ENCODE measurements around the gene FOXC2.
A peak's percentile ranks its signal among the peaks of the same experiment; 100 is the strongest.

Gene FOXC2

GRCh38 chr16:86566601-86566965 lies at the start of gene FOXC2:
FOXC2 (plus strand) TSS chr16:86566829; CDS start chr16:86567336, 507 bp downstream.
- peak; percentile 31 for DNase-seq

DNA sequence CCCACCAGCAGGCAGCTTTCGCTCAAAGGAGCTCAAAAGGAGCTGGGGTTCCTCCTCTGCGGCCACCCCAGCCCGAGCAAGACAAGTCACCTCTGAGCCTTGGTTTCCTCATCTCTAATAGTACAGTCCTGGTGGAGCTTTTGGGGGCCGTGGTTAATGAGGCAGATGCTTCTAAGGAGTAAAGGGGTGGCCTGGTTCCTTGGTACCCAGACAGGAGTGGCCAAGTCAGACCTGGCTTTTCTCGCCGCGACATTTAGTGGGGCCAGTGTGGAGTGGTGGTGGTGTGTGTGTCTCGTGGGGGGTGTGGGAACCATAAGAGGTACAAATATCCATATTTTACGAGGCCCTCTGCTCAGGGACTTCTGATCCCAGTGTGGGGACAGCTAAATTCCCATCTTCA lies 49.6 kb upstream of the FOXC2 start:
- DNase-seq: no peak

DNA sequence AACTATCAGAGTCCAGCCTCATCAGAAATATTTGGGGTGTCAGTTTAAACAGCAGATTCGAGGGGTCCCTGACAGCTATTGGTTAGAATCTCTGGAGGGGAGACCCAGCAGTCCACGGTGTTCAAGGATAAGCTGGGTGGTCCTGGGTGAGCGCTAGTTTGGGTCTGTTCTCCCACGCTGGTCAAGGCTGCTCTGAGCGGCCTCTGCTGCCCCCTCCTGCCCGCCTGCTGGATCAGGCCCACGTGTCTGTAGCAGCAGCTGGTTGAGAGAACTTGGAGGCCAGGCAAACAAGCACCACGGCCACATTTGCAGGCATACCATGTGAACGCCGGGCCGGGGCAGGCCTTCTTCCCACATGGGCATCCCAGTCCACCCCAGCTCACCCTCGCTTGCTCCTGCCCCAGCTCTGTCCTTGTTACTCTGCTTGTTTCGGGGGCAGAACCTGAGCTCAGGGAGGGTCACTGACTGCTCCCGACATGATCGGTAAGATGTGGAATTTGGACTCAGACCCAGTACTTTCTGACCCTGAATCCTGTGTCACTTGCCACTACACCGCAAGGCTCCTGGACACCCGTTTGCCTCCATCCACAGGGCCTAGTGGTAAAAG lies 48.9 kb upstream of the FOXC2 start:
- DNase-seq: no peak

GRCh38 chr16:86519007-86519648 lies 47.5 kb upstream of the FOXC2 start:
- DNase-seq: no peak

GRCh38 chr16:86519649-86520316 lies 46.8 kb upstream of the FOXC2 start:
- peak; percentile 49 for DNase-seq

GRCh38 chr16:86520317-86521210 lies 46.1 kb upstream of the FOXC2 start:
- no peak for DNase-seq

GRCh38 chr16:86521236-86522197 lies 45.1 kb upstream of the FOXC2 start:
- no peak for DNase-seq

DNA sequence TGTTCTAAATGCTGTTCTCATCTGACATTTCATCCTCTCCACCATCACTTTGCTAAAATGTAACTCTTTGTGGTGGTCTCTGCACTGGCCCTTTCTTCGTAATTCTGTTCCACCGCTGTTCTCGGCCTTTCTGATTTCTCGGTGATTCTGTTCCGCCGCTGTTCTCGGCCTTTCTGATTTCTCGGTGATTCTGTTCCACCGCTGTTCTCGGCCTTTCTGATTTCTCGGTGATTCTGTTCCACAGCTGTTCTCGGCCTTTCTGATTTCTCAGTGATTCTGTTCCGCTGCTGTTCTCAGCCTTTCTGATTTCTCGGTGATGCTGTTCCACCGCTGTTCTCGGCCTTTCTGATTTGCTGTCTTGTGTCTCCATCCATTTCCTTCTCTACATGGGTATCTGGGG lies 44.0 kb upstream of the FOXC2 start:
- DNase-seq: no peak

DNA sequence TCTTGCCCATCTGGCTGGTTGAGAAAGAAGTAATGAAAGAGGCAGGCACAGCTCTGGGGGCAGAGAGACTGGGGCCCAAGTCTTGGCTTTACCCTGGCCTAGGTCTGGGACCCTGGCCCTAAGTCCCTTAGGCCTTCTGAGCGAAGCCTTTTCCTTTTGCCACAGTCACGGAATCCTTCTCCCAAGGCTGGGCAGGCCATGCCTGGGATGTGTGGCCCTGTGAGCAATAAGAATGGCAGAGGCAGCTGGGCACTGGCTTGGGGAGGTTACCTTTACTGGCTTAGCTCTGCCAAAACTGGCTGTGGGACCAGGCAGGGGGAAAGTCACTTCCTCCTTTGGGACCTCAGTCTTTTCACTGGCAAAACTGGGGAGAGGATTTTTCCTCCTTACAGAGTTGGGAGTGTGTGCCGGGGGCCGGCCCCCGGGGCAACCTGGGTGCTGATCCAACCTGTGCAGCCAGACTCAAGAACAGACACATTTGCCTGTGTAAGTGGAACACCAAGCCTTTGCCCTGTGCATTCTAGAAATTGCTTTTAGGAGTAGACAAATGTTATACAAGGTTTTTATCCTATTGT lies 43.4 kb upstream of the FOXC2 start:
- DNase-seq: no peak

- no peak for DNase-seq
These were observed 42.6 kb upstream of the FOXC2 start for GRCh38 chr16:86524029-86524428.

DNA sequence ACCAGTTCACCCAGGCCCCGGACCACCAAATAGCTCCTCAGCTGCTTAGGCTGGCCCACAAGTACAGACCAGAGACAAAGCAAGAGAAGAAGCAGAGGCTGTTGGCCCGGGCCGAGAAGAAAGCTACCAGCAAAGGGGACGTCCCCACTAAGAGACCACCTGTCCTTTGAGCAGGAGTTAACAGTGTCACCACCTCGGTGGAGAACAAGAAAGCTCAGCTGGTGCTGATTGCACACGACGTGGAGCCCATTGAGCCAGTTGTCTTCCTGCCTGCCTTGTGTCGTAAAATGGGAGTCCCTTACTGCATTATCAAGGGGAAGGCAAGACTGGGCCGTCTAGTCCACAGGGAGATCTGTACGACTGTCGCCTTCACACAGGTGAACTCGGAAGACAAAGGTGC lies 40.9 kb upstream of the FOXC2 start:
- DNase-seq: no peak

DNA sequence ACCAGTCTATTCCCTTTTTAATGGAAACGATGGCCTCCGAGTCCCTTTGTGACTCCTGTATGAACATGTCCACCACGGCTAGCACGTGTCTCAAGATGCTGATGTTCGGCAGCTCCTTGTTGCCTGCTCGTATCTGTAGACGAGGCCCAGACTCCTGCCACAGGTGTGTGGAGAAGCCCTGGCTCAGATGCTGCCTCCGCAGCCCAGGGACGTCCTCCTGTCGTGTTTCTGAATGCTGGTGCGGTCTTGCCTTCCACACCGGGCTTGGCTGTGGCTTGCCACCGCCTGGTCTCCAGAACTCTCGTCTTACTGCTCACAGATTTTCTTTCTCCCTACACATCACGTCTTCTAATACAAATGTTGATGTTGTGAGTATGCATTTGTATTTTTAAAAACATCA lies 39.3 kb upstream of the FOXC2 start:
- no peak for DNase-seq

DNA sequence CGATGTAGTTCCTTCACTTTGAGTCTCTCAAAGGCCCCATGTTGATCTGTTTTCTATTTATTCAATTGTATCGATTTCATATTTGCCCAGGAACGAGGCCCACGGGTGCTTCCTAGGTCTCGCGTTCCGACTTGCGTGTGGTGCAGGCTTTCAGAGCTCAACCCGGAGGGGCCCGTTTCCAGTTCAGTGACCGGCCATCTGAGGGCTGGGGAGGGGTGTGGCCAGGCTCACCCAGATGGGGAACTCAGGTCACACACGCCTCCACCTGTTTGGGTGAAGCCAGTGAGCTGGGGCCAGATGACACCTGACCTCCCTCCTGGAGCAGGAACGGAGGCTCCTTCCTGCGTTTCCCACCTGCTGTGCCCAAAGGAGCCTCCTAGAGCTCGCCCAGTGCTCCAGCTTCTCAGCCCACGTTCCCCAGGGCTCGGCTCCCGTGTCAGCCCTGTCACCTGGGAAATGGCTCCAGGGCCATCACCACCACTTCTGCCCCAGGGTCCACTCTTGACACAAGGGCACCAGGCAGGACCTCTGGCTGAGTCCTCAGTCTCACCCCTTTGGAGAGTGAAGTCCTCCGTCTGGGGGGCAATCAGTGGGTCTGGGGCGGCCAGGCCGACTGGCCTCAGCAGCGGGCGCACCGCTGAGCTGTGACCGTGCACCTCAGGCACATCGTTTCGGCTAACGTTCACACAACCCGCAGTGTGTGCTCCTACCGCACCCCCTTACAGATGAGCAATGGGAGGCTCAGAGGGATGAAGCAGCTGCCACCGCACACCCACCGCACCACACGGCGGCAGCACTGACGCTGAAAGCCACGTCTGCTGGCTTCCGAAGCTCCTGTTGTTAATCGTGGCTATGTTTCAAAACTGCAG lies 38.3 kb upstream of the FOXC2 start:
- no peak for DNase-seq

GRCh38 chr16:86529160-86529559 lies 37.5 kb upstream of the FOXC2 start:
- no peak for DNase-seq

DNA sequence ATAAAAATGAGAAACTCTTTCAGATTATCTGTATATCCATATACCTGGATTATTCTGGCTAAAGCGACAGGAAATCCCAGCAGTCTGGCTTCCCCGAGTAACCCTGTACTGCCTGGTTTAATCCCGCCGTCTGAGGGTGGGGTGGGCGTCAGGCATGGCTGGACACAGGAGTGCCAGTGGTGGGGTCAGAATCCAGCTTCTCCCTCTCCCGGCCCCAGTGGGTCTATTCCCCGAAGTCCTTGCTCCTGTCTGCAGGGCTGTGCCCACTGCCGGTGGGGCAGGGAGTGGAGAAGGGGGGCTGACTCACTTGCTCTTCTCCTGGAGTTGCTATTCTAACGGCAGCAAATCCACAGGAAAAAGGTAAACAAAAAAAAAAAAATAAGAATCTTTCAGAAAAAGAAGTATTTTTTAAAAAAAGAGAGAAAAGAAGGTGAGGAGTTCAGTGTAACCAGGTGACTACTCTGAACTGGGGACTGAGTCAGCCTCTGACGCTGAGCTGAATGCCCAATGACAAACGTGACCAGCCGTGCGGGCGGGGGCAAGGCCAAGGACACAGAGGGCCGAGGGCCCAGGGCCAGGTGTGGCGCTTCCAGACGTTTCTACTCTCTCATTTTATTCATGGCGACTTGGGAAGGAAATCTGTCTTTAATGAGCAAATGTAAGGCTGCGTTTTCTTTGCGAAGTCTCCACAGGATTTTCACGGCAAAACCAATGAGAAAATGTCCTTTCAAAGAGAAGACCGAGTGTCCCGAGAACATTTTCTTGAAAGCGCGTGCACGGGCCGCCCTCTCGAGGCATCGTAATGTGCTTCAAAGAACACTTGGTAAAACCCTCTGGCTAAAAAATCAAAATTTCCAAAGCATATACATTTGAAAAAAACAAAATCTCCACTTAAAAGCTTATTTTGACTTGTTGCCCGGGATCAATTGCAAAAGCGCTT lies 36.1 kb upstream of the FOXC2 start:
- no peak for DNase-seq

- DNase-seq: no peak
These were observed 35.5 kb upstream of the FOXC2 start for GRCh38 chr16:86531191-86531545.

- DNase-seq: no peak
These were observed 34.7 kb upstream of the FOXC2 start for GRCh38 chr16:86531641-86532525.

DNA sequence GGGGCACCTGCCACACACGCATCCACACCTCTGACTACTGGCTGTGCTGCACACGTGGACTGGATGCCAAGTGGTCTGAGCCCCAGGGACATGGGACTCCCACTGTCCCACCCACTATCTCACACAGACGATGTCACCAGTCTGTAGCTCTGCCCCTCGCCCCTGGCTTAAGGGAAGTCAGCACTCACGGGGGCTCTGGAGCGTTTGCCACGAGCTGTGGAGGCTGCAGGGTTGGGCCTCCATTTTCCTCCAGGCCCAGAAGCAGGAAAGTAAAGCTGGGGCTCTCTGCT lies 34.2 kb upstream of the FOXC2 start:
- no peak for DNase-seq

DNA sequence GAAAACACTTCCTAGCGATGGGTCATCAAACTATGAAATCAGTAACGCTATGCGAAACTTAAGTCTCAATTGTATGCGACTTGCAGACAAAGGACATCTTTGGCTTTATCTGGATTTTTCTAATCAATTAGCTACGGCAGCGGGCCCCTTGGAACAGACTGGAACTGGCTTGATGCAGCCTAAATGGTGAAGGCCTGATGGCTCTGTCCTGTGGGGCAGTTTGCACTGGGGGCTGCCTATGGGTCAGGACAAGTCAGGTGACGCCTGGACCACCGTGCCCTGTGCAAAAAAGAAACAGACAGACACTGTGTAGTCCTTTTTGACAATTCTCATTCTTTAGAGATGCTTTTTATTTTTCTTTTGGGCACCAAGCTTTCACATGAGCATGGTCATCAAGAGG lies 33.6 kb upstream of the FOXC2 start:
- DNase-seq: no peak

Measured in CD4-positive, alpha-beta T cell treated with Interferon gamma for 1 hour (primary cell).